Muscle layer of duodenum (tissue), 2 donors: ENCODE data around the gene CRISPLD2.

Source experiments
- H3K27ac ChIP-seq: one replicate; pipeline ENCODE4 v1.7.0; 2013; ENCODE audit warnings: mild to moderate bottlenecking, low read length
- H3K27me3 ChIP-seq: one replicate; pipeline ENCODE4 v1.7.0; 2013; ENCODE audit warnings: low read depth, mild to moderate bottlenecking, control low read depth, low read length
- H3K36me3 ChIP-seq, 2 donors: one replicate each; pipeline ENCODE4 v1.7.0; 2013; ENCODE audit warnings: low read length in 2 of 2, control low read depth in 1 of 2, mild to moderate bottlenecking in 1 of 2; ENCODE audit not compliant: insufficient read depth in 2 of 2, control insufficient read depth in 1 of 2
- H3K4me1 ChIP-seq, 2 donors: one replicate each; pipeline ENCODE4 v1.7.0; 2013; ENCODE audit warnings: low read length in 2 of 2, mild to moderate bottlenecking in 2 of 2, control low read depth in 1 of 2, moderate library complexity in 1 of 2; ENCODE audit not compliant: insufficient read depth in 2 of 2, control insufficient read depth in 1 of 2
- H3K4me3 ChIP-seq, 2 donors: one replicate each; pipeline ENCODE4 v1.7.0; 2013; ENCODE audit warnings: low read length in 2 of 2, low read depth in 1 of 2, mild to moderate bottlenecking in 1 of 2
- H3K9me3 ChIP-seq, 2 donors: one replicate each; pipeline ENCODE4 v1.7.0; 2013; ENCODE audit warnings: low read length in 2 of 2, control low read depth in 1 of 2, mild to moderate bottlenecking in 1 of 2; ENCODE audit not compliant: control insufficient read depth in 1 of 2
- donor health status: healthy.

Gene CRISPLD2

GRCh38 chr16:84889066-84889465 is 69.3 kb downstream of the CRISPLD2 start:
- Histone ChIP-seq H3K4me1 (peaks cover 0 to 8% of the 10 kb centered on the region in 2 donors), H3K27me3 (no peaks in the 10 kb centered on the region), H3K9me3 (no peaks in the 10 kb centered on the region), H3K27ac (no peak overlapping the region), H3K36me3 (peaks cover 61 to 89% of the 10 kb centered on the region in 2 donors), H3K4me3 (no peak overlapping the region)

DNA sequence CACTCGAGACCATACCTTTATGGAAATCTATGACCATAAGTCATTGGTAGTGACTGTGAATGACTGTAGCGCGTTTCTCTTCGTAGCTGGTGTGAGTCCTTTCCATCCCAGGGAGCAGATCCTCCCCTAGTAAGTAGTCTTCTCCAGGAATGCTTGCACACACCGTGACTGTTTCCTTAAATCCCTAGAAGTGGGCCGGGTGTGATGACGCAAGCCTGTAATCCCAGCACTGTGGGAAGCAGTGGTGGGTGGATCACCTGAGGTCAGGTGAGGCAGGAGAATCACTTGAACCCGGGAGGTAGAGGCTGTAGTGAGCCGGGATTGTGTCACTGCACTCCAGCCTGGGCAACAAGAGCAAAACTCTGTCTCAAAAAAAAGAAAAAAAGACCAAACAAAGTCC is 70.6 kb downstream of the CRISPLD2 start:
- Histone ChIP-seq H3K4me3 (no peak overlapping the region), H3K36me3 (peaks cover 55 to 88% of the 10 kb centered on the region in 2 donors), H3K27ac (no peak overlapping the region), H3K9me3 (no peaks in the 10 kb centered on the region), H3K27me3 (no peaks in the 10 kb centered on the region), H3K4me1 (no peaks in the 10 kb centered on the region)

GRCh38 chr16:84891149-84891795 is 71.5 kb downstream of the CRISPLD2 start:
- Histone ChIP-seq H3K27me3 (no peaks in the 10 kb centered on the region), H3K4me1 (no peaks in the 10 kb centered on the region), H3K36me3 (peaks cover 51 to 92% of the 10 kb centered on the region in 2 donors), H3K27ac (no peak overlapping the region), H3K9me3 (no peaks in the 10 kb centered on the region), H3K4me3 (no peak overlapping the region)

DNA sequence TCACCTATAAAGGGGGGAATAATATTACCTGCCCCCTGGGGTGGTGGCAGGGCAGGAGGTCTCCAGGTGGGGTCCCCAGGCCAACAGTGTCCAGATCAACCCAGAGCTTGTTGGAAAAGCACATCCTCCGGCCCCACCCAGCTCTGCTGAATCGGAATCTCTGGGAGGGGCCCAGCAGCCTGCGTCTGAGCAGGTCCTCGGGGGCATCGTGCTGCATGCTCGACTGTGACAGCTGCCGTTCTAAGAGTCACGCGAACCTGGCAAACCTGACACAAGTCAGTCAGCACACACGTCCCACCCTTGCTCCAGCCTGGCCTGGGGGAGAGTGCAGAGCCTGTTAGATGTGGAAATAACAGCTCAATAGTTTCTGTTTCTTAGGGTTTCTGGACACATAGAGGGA is 72.3 kb downstream of the CRISPLD2 start:
- Histone ChIP-seq H3K36me3 (peaks cover 50 to 90% of the 10 kb centered on the region in 2 donors), H3K9me3 (no peaks in the 10 kb centered on the region), H3K4me3 (no peak overlapping the region), H3K27me3 (no peaks in the 10 kb centered on the region), H3K27ac (no peak overlapping the region), H3K4me1 (no peaks in the 10 kb centered on the region)

- H3K36me3 ChIP-seq, result peaks cover 55 to 95% of the 10 kb centered on the region in 2 donors
Measured at GRCh38 chr16:84893467-84893848, 73.7 kb downstream of the CRISPLD2 start.

GRCh38 chr16:84893849-84894599 is 74.2 kb downstream of the CRISPLD2 start:
- Histone ChIP-seq H3K9me3 (no peaks in the 10 kb centered on the region), H3K4me3 (no peak overlapping the region), H3K27me3 (no peaks in the 10 kb centered on the region), H3K36me3 (peaks cover 56 to 95% of the 10 kb centered on the region in 2 donors), H3K27ac (no peak overlapping the region), H3K4me1 (no peaks in the 10 kb centered on the region)

More at GRCh38 chr16:84893467-84893848, 73.7 kb downstream of the CRISPLD2 start:
- Histone ChIP-seq H3K27me3 (no peaks in the 10 kb centered on the region), H3K27ac (no peak overlapping the region), H3K4me3 (no peak overlapping the region), H3K4me1 (no peaks in the 10 kb centered on the region), H3K9me3 (no peaks in the 10 kb centered on the region)

DNA sequence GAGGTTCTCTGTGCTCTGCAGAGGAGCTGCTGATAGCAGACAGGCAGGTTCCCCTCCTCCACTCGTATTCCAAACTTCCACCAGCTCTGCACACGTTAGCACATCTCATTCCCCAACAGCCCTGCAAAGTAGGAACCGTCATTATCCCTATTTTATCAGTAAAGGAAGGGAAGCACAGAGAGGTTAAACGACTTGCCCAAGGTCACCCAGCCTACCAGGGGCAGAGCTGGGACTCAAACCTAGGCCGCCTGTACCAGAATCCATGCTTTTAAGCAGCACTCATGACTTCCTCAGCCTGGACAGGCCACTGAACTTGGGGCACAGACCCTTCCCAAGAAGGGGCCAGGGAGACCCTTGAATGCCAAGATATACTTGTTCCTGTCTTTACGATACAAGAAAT is 75.2 kb downstream of the CRISPLD2 start:
- Histone ChIP-seq H3K36me3 (peaks cover 53 to 95% of the 10 kb centered on the region in 2 donors), H3K9me3 (no peaks in the 10 kb centered on the region), H3K4me3 (no peak overlapping the region), H3K4me1 (no peaks in the 10 kb centered on the region), H3K27ac (no peak overlapping the region), H3K27me3 (no peaks in the 10 kb centered on the region)

GRCh38 chr16:84896847-84897246 is 77.1 kb downstream of the CRISPLD2 start:
- H3K4me1 ChIP-seq, result no peaks in the 10 kb centered on the region
- no peaks in the 10 kb centered on the region for H3K9me3 ChIP-seq
- H3K36me3 ChIP-seq, result peaks cover 48 to 85% of the 10 kb centered on the region in 2 donors
- H3K27ac ChIP-seq, result no peak overlapping the region
- H3K4me3 ChIP-seq, result no peak overlapping the region
- no peaks in the 10 kb centered on the region for H3K27me3 ChIP-seq

DNA sequence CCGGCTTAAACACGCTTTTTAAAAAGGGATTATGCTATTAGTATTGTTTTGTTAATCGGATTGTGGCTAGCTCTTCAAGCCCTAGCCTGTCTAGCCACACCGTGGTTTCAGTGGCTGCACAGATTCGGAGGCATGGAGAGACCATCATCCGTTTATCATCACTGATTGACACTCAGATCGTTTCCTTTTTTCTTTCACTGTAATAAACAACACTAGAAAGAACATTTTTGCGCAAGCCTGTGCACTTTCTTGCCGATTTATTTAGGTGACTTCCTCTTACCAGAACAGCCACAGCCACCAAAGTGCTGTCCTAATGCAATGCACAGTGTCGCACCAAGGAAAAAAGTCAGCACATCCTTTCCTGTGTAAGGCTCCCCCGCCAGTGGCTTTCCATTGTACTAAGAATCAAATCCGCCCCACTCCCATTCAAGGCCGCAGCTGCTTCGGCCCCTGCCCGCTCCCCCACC is 78.2 kb downstream of the CRISPLD2 start:
- Histone ChIP-seq H3K9me3 (no peaks in the 10 kb centered on the region), H3K4me1 (no peaks in the 10 kb centered on the region), H3K4me3 (no peak overlapping the region), H3K27me3 (no peaks in the 10 kb centered on the region), H3K36me3 (peaks cover 45 to 74% of the 10 kb centered on the region in 2 donors), H3K27ac (no peak overlapping the region)

DNA sequence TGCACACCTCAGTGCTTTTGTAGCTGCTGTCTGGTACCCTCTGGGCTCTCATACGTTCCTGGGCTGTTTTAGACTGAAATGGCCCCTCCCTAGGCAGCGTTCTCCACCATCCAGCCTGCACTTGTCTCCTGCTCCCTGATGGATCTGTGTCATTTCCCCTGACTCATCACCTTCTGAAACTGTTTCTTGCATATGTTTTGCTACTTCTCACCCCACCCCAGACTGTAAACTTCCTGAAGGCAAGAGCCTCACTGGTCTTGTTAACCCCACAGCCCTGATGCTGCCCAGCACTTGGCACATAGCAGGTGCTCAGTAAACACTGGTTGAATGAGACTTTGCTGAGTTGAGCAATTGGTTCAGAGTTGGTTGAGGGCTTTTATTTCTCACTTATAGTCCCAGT is 78.7 kb downstream of the CRISPLD2 start:
- no peaks in the 10 kb centered on the region for H3K9me3 ChIP-seq
- no peak overlapping the region for H3K27ac ChIP-seq
- H3K4me1 ChIP-seq, result no peaks in the 10 kb centered on the region
- no peak overlapping the region for H3K4me3 ChIP-seq
- peaks cover 41 to 71% of the 10 kb centered on the region in 2 donors for H3K36me3 ChIP-seq
- no peaks in the 10 kb centered on the region for H3K27me3 ChIP-seq

GRCh38 chr16:84899414-84899813 is 79.6 kb downstream of the CRISPLD2 start:
- H3K4me1 ChIP-seq, result no peaks in the 10 kb centered on the region
- no peak overlapping the region for H3K27ac ChIP-seq
- no peak overlapping the region for H3K4me3 ChIP-seq
- H3K9me3 ChIP-seq, result no peaks in the 10 kb centered on the region
- no peaks in the 10 kb centered on the region for H3K27me3 ChIP-seq
- peaks cover 38 to 67% of the 10 kb centered on the region in 2 donors for H3K36me3 ChIP-seq
